Gastroesophageal sphincter (tissue), 4 donors: ENCODE measurements around the gene TMEM240. TPM values are rescaled to one million over a fixed set of nuclear protein-coding genes. Genes with fewer than 3 reads are reported as not detected.

Experiments
- ATAC-seq: fragments of 150-250 bp; one replicate; pipeline ENCODE4 v1.9.1; 2016; ENCODE audit warnings: mild to moderate bottlenecking, moderate library complexity
- H3K27ac ChIP-seq, 4 donors: fragments of 200-600 bp; sonication (generic) in 3 of 4; 1 replicate in 3 of 4; 2 replicates in 1 of 4; pipeline ENCODE4 v1.5.1; 2016 to 2019
- H3K27me3 ChIP-seq: fragments of 200-600 bp; sonication (generic); one replicate; pipeline ENCODE4 v1.5.1; 2019
- H3K36me3 ChIP-seq, 2 donors: fragments of 200-600 bp; sonication (generic); one replicate each; pipeline ENCODE4 v1.5.1; 2019; ENCODE audit warnings: control low read depth in 1 of 2
- H3K4me1 ChIP-seq, 3 donors: fragments of 200-600 bp; sonication (generic); 1 replicate in 2 of 3; 2 replicates in 1 of 3; pipeline ENCODE4 v1.5.1; 2016 to 2019; ENCODE audit warnings: control low read depth in 2 of 3
- H3K4me3 ChIP-seq, 2 donors: fragments of 200-600 bp; sonication (generic); one replicate each; pipeline ENCODE4 v1.5.1; 2019; ENCODE audit warnings: mild to moderate bottlenecking in 1 of 2, moderate library complexity in 1 of 2
- H3K9me3 ChIP-seq, 3 donors: fragments of 200-600 bp; sonication (generic); one replicate each; pipeline ENCODE4 v1.5.1; 2017 to 2019; ENCODE audit warnings: control low read depth in 2 of 3
- EP300 ChIP-seq: sonication (generic); formaldehyde crosslinking; IDR thresholded peaks from one replicate; pipeline ENCODE4 v1.6.1; 2017; ENCODE audit warnings: antibody characterized with exemption, mild to moderate bottlenecking
- POLR2A ChIP-seq, 2 donors: fragments of 450-650 bp; IDR thresholded peaks; one replicate each; pipeline ENCODE4 v1.6.1; 2017; ENCODE audit warnings: antibody characterized with exemption in 2 of 2, mild to moderate bottlenecking in 2 of 2, moderate library complexity in 1 of 2
- POLR2AphosphoS5 ChIP-seq: sonication (generic); formaldehyde crosslinking; IDR thresholded peaks from one replicate; pipeline ENCODE4 v1.6.1; 2017; ENCODE audit warnings: antibody characterized with exemption
- WGBS, 2 donors: methylation state at CpG; one replicate each; pipeline ENCODE4 v1.1.5; 2018; ENCODE audit warnings: low coverage in 1 of 2; 5-methylcytosine and 5-hydroxymethylcytosine counted together
- total RNA-seq, 4 donors: library from RNA; depleted of rRNA; stranded (reverse); fragments of >200 nt; gene quantifications; one replicate each; pipeline ENCODE4 v1.1.0, GENCODE V29; 2016
- TF ChIP-seq, protein P1 (sequence below), 4 experiments: fragments of 200-600 bp in 2 of 4; fragments of 450-650 bp in 2 of 4; sonication (generic) in 1 of 4; IDR thresholded peaks; one replicate each; pipeline ENCODE4 v1.5.1; 2017 to 2019; ENCODE audit warnings: antibody characterized with exemption in 4 of 4, mild to moderate bottlenecking in 2 of 4, moderate library complexity in 2 of 4

Gene TMEM240
- total RNA-seq, 4 donors from 2014 or later, result 12.0 to 18.1 (median 14.4) TPM

DNA sequence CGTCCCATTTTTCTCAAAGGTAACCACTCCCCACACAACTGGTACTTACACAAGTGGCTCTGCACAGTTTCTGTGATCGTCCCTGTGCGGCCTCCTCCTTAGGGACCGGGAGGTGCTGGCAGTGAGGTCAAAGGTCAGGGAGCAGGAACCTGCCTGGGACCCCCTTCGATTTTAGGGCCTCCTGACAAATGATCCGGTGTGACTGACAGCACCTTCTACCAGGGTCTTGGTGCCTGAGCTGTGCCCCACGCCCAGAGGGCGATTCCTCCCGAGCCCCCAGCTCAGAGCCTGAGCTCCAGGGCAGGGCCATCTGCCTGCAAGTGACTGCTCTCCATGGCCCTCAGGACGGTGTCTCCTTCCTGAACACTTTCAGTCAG is 11.8 kb upstream of the TMEM240 start:
- no peak for ATAC-seq
- Histone ChIP-seq H3K27ac (no peak overlapping the region), H3K36me3 (peaks cover 0 to 7% of the 10 kb centered on the region in 2 donors), H3K4me3 (no peak overlapping the region), H3K27me3 (no peaks in the 10 kb centered on the region), H3K9me3 (no peaks in the 10 kb centered on the region), H3K4me1 (peaks cover 0 to 27% (median 5%) of the 10 kb centered on the region in 3 donors)
- TF ChIP-seq POLR2AphosphoS5 (no peak), POLR2A (IDR thresholded peaks at IDR 0.05) (no peak), EP300 (no peak)
- TF ChIP-seq, protein P1, sequence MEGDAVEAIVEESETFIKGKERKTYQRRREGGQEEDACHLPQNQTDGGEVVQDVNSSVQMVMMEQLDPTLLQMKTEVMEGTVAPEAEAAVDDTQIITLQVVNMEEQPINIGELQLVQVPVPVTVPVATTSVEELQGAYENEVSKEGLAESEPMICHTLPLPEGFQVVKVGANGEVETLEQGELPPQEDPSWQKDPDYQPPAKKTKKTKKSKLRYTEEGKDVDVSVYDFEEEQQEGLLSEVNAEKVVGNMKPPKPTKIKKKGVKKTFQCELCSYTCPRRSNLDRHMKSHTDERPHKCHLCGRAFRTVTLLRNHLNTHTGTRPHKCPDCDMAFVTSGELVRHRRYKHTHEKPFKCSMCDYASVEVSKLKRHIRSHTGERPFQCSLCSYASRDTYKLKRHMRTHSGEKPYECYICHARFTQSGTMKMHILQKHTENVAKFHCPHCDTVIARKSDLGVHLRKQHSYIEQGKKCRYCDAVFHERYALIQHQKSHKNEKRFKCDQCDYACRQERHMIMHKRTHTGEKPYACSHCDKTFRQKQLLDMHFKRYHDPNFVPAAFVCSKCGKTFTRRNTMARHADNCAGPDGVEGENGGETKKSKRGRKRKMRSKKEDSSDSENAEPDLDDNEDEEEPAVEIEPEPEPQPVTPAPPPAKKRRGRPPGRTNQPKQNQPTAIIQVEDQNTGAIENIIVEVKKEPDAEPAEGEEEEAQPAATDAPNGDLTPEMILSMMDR (IDR thresholded peaks at IDR 0.05), result no peak
- WGBS, 2 donors, result 60% methylated on average over 1 of the region's 10 CpGs; no CpG with 5 or more reads in 1 of the 2 donors

DNA sequence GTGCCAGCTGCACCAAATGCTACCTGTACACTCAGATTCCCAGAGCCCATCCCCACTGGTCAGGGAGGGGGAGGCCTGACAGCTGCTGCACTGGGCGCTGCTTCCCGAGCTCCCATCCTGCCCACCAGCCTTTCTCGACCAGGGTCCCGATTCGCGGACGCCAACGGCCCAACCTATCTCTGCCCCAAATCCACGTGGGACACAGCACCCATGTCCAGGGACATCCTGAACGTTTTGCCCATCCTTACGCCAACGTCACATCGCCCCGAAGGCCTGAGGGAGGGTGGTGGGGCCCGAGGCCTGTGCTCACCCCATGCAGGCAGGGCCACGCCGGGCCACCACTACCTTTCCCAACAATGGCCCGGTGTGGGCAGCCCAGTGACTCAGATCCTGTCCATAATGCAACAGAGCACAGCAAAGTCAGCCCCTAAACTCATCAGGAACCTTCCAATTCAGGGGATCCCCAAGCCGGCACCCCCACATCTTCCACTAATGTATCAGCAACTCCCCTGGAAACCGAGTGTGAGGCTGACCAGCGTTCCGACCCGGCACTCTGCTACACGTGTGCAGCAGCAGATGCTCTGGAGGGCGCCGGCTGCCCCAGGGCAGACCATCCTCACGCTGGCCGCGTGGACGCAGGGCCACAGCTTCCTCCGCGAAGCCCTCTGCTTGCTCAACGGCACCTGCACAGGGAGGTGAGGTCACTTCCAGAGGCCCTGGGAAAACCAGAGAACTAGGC is 11.3 kb upstream of the TMEM240 start:
- TF ChIP-seq, protein P1 (IDR thresholded peaks at IDR 0.05), result no peak
- TF ChIP-seq POLR2A (IDR thresholded peaks at IDR 0.05), result no peak
- TF ChIP-seq POLR2AphosphoS5, result no peak
- no peaks in the 10 kb centered on the region for H3K27me3 ChIP-seq
- no peaks in the 10 kb centered on the region for H3K9me3 ChIP-seq
- peaks cover 0 to 27% (median 5%) of the 10 kb centered on the region in 3 donors for H3K4me1 ChIP-seq
- H3K36me3 ChIP-seq, result peaks cover 0 to 7% of the 10 kb centered on the region in 2 donors
- H3K4me3 ChIP-seq, result no peak overlapping the region
- ATAC-seq, result no peak
- 87% methylated on average over 6 of the region's 33 CpGs; no CpG with 5 or more reads in 1 of the 2 donors for WGBS, 2 donors
- no peak overlapping the region for H3K27ac ChIP-seq

DNA sequence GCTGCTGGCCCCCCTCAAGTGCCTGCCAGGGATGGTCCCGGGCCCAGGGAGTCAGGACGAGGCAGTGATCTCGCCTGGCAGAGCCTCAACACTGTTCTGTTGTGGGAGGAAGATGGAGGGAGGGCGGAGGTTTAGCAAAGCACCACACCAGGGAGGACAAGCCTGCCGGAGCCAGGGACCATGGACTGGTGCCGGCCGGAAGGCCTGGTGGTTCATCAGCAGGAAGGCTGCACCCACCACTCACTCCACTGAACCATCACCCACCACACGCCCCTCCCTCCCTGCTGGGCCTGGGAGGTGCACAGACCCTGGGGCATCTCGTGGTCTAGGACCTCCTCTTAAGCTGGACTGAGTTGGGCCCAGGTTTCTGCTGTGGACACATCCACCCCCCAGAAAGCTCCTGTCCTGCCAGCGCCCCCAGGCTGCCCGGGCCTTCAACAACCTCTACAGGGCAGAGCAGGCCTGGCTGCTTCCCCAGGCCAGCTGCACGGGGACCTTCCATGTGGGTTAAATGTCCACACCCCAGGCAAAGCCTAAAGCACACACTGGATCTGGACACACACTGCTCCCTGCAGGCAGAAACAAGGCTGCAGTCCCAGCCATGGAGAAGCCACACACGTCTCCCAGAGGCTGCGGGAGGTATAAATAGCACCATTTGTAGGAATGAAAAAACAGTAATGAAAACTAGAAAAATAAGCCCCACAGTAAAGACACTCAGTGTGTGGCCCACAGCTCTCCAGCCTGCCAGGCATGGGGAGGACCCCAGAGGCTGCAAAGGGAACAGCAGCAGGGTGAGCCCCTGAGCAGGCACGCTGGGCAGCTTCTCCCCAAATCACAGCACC is 10.4 kb upstream of the TMEM240 start:
- H3K4me3 ChIP-seq, result no peak overlapping the region
- ATAC-seq, result peak; percentile 30
- 74% methylated on average over 3 of the region's 15 CpGs; no CpG with 5 or more reads in 1 of the 2 donors for WGBS, 2 donors

DNA sequence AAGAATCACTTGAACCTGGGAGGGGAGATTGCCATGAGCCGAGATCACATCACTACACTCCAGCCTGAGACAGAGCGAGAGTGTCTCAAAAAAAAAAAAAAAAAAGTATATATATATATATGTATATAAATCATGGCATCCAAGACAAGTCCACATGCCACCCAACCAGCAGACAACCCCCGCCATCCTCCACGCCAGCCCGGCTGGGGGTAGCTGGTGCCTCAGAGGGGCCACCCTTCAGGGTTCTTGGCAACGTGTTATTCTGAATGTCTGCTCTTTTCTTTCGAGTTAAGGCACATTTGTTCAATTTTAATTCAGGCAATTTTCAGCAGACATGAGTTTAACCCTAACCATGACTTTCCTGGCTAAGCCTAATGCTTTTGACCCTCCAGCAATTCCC is 9.7 kb upstream of the TMEM240 start:
- no peak for ATAC-seq
- peaks cover 0 to 27% (median 5%) of the 10 kb centered on the region in 3 donors for H3K4me1 ChIP-seq
- H3K4me3 ChIP-seq, result no peak overlapping the region
- TF ChIP-seq, protein P1 (IDR thresholded peaks at IDR 0.05), result no peak
- TF ChIP-seq POLR2AphosphoS5 (no peak), EP300 (no peak), POLR2A (IDR thresholded peaks at IDR 0.05) (no peak)
- WGBS, 2 donors, result 72 to 79% methylated on average over 6 to 7 of the region's 7 CpGs
- peaks cover 0 to 13% of the 10 kb centered on the region in 2 donors for H3K36me3 ChIP-seq
- H3K27me3 ChIP-seq, result no peaks in the 10 kb centered on the region
- H3K9me3 ChIP-seq, result no peaks in the 10 kb centered on the region
- H3K27ac ChIP-seq, result peak overlapping the region in 1 of 4 donors; percentile 48

More for the DNA sequence above, 10.4 kb upstream of the TMEM240 start:
- Histone ChIP-seq H3K27me3 (no peaks in the 10 kb centered on the region), H3K4me1 (peaks cover 0 to 27% (median 5%) of the 10 kb centered on the region in 3 donors), H3K9me3 (no peaks in the 10 kb centered on the region), H3K36me3 (peaks cover 0 to 14% of the 10 kb centered on the region in 2 donors), H3K27ac (peak overlapping the region in 3 of 4 donors; percentile 16 to 48 (median 43))
- TF ChIP-seq POLR2A (IDR thresholded peaks at IDR 0.05) (no peak), POLR2AphosphoS5 (no peak)
- TF ChIP-seq, protein P1 (IDR thresholded peaks at IDR 0.05), result peak in 1 of 4 experiments; percentile 14
